GM12801 (cell line): ENCODE results near the gene HS6ST2.

Source experiments
- CTCF ChIP-seq: IDR thresholded peaks from one replicate; pipeline ENCODE4 v1.5.1; 2011; ENCODE audit warnings: control low read depth; ENCODE audit not compliant: insufficient read length; ENCODE audit errors: extremely low read depth

The HS6ST2 gene

GRCh38 chrX:132836471-132836870 is 122.0 kb downstream of the HS6ST2 start:
- TF ChIP-seq CTCF: no peak

- no peak for TF ChIP-seq CTCF
These were observed 123.7 kb downstream of the HS6ST2 start for GRCh38 chrX:132834741-132835140.

GRCh38 chrX:132834109-132834508 is 124.3 kb downstream of the HS6ST2 start:
- TF ChIP-seq CTCF: no peak

- no peak for TF ChIP-seq CTCF
These were observed 125.1 kb downstream of the HS6ST2 start for GRCh38 chrX:132833373-132833772.

GRCh38 chrX:132831336-132831973 is 127.0 kb downstream of the HS6ST2 start:
- TF ChIP-seq CTCF: no peak

- TF ChIP-seq CTCF: no peak
These were observed 135.8 kb downstream of the HS6ST2 start for GRCh38 chrX:132822634-132823012.

GRCh38 chrX:132821974-132822633 is 136.3 kb downstream of the HS6ST2 start:
- no peak for TF ChIP-seq CTCF
